Measurements from ENCODE around the gene FGD4.

DNA sequence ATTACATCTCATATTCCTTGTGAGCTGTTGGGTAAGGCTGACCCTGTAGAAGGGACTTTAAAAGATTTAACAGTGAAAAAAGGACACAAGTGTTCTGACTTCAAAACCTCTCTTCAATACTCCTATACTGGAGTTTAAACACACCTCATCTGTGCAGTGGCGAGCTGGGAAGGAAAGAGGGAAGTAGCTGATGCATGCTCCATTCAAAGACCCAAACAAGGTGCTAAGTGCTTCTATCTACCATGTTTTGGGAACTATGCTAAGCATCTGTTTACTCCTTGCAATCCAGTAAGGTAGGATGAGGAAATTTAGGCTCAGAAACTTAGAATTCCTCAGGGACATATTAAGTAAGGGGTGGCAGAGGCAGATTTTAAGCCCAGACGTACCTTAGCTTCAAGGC, 263.3 kb downstream of the FGD4 start:
- TF ChIP-seq, protein P1, sequence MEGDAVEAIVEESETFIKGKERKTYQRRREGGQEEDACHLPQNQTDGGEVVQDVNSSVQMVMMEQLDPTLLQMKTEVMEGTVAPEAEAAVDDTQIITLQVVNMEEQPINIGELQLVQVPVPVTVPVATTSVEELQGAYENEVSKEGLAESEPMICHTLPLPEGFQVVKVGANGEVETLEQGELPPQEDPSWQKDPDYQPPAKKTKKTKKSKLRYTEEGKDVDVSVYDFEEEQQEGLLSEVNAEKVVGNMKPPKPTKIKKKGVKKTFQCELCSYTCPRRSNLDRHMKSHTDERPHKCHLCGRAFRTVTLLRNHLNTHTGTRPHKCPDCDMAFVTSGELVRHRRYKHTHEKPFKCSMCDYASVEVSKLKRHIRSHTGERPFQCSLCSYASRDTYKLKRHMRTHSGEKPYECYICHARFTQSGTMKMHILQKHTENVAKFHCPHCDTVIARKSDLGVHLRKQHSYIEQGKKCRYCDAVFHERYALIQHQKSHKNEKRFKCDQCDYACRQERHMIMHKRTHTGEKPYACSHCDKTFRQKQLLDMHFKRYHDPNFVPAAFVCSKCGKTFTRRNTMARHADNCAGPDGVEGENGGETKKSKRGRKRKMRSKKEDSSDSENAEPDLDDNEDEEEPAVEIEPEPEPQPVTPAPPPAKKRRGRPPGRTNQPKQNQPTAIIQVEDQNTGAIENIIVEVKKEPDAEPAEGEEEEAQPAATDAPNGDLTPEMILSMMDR (IDR thresholded peaks at IDR 0.05), result no peak
- TF ChIP-seq ZFX (IDR thresholded peaks at IDR 0.05; ENCODE audit: borderline replicate concordance), result no peak

Data from 22Rv1 (cell line).